Spleen (tissue), 11 donors: ENCODE results near the gene RTKN. TPM values are rescaled to one million over a fixed set of nuclear protein-coding genes. Genes with fewer than 3 reads are reported as not detected.

Experiments used
- DNase-seq: peaks from one replicate; pipeline ENCODE4 v3.0.0-alpha.2; 2020
- H3K27ac ChIP-seq, 8 donors: fragments of 200-600 bp; sonication (generic) in 7 of 8; 1 replicate in 4 of 8; 2 replicates in 4 of 8; pipeline versions ENCODE4 v1.5.0 to v1.8.0; 2016 to 2021; ENCODE audit warnings: inconsistent platforms in 4 of 8, mild to moderate bottlenecking in 4 of 8, moderate library complexity in 1 of 8
- H3K27me3 ChIP-seq, 7 donors: fragments of 200-600 bp; sonication (generic) in 6 of 7; replicated peaks in 1 of 7; 1 replicate in 4 of 7; 2 replicates in 3 of 7; pipeline versions ENCODE4 v1.5.0 to v1.8.0; 2016 to 2021; ENCODE audit warnings: inconsistent platforms in 3 of 7, mild to moderate bottlenecking in 1 of 7
- H3K36me3 ChIP-seq, 6 donors: fragments of 200-600 bp; sonication (generic) in 5 of 6; 1 replicate in 4 of 6; 2 replicates in 2 of 6; pipeline versions ENCODE4 v1.5.0 to v1.8.0; 2016 to 2021; ENCODE audit warnings: inconsistent platforms in 2 of 6
- H3K4me1 ChIP-seq, 6 donors: fragments of 200-600 bp; sonication (generic) in 5 of 6; 1 replicate in 3 of 6; 2 replicates in 3 of 6; pipeline versions ENCODE4 v1.5.0 to v1.8.0; 2016 to 2021; ENCODE audit warnings: inconsistent platforms in 3 of 6
- H3K4me3 ChIP-seq, 8 donors: fragments of 200-600 bp; sonication (generic) in 7 of 8; 1 replicate in 4 of 8; 2 replicates in 4 of 8; pipeline versions ENCODE4 v1.5.0 to v1.8.0; 2016 to 2021; ENCODE audit warnings: inconsistent platforms in 4 of 8, mild to moderate bottlenecking in 4 of 8, moderate library complexity in 2 of 8
- H3K9me3 ChIP-seq, 8 donors: fragments of 200-600 bp; sonication (generic) in 7 of 8; 1 replicate in 4 of 8; 2 replicates in 4 of 8; pipeline versions ENCODE4 v1.5.0 to v1.8.0; 2016 to 2021; ENCODE audit warnings: inconsistent platforms in 4 of 8
- CTCF ChIP-seq, 11 experiments: fragments of 200-600 bp in 7 of 11; fragments of 450-650 bp in 4 of 11; sonication (generic) in 4 of 11; IDR thresholded peaks in 8 of 11; conservative IDR thresholded peaks in 3 of 11; 1 replicate in 7 of 11; 2 replicates in 4 of 11; pipeline versions ENCODE4 v1.4.0 to v1.8.0; 2016 to 2021; ENCODE audit warnings: antibody characterized with exemption in 11 of 11, inconsistent platforms in 4 of 11, mild to moderate bottlenecking in 1 of 11
- POLR2A ChIP-seq, 3 donors: fragments of 450-650 bp; IDR thresholded peaks; one replicate each; pipeline ENCODE4 v1.5.1; 2017; ENCODE audit warnings: antibody characterized with exemption in 3 of 3, mild to moderate bottlenecking in 1 of 3
- POLR2AphosphoS5 ChIP-seq, 3 donors: sonication (generic); formaldehyde crosslinking; IDR thresholded peaks; one replicate each; pipeline ENCODE4 v1.5.1; 2017; ENCODE audit warnings: antibody characterized with exemption in 3 of 3
- WGBS, 5 donors: extraction: QIAGEN DNeasy Blood & Tissue Kit in 3 of 5; methylation state at CpG; one replicate each; pipeline versions ENCODE4 v1.1.5 to v1.1.7; 2013 to 2018; 5-methylcytosine and 5-hydroxymethylcytosine counted together
- intact Hi-C: fragments of 100-400 bp; cut with DNase I; formaldehyde crosslinking; loops from one replicate; pipeline ENCODE4 v1.15.0; 2023; ENCODE audit warnings: low total_unique reads
- polyA plus RNA-seq, 3 donors: library from polyadenylated mRNA; stranded (reverse); fragments of 200-250 nt; gene quantifications; one replicate each; pipeline ENCODE4 v1.2.1, GENCODE V29; 2013
- total RNA-seq, 7 donors: library from RNA; depleted of rRNA in 3 of 7; stranded (reverse); fragments of >200 nt in 3 of 7; fragmentation: NEBNext Ultra II Directional in 4 of 7; extraction: Animal tissue kit (Norgen Biotek cat#: 25700) in 4 of 7; gene quantifications; one replicate each; pipeline versions ENCODE4 v1.1.0 to v1.2.1, GENCODE V29; 2016 to 2021
- donor health status: healthy with polysubstance abuse.
- donor health status: DM: no; HTN: no; CAD: no; lungs with moderate emphysema.
- donor health status: DM: no; HTN: no; CAD: no.
- donor health status: Bipolar disorder and iron deficiency.
- donor health status: healthy.
- donor health status: DM: no; HTN: no; CAD: no.
- donor health status: DM: yes; HTN: yes; CAD: no.

RTKN gene
- total and polyA plus RNA-seq, 10 donors = 3.2 to 11.1 (median 7.1) TPM

GRCh38 chr2:74430502-74430901 is 11.2 kb downstream of the RTKN start:
- no peak overlapping the region for H3K4me3 ChIP-seq
- H3K4me1 ChIP-seq = peaks cover 0 to 10% (median 0%) of the 10 kb centered on the region in 6 donors
- TF ChIP-seq POLR2A (IDR thresholded peaks at IDR 0.05) (no peak), CTCF (IDR thresholded peaks at IDR 0.05 in 8 of 11, conservative IDR thresholded peaks at IDR 0.05 in 3 of 11) (no peak), POLR2AphosphoS5 (IDR thresholded peaks at IDR 0.05) (no peak)
- no peaks in the 10 kb centered on the region for H3K9me3 ChIP-seq
- DNase-seq = peak; percentile 49
- no peak overlapping the region for H3K27ac ChIP-seq
- WGBS, 5 donors = 84 to 93% (median 90%) methylated on average over 8 to 11 of the region's 11 CpGs
- H3K36me3 ChIP-seq = peaks cover 0 to 52% (median 11%) of the 10 kb centered on the region in 6 donors
- intact Hi-C loops = no loop called here
- H3K27me3 ChIP-seq = no peaks in the 10 kb centered on the region

GRCh38 chr2:74429487-74430451 is 12.0 kb downstream of the RTKN start:
- peaks cover 0 to 59% (median 15%) of the 10 kb centered on the region in 6 donors for H3K36me3 ChIP-seq
- H3K4me1 ChIP-seq = peaks cover 0 to 17% (median 3%) of the 10 kb centered on the region in 6 donors
- DNase-seq = peak; percentile 23
- H3K9me3 ChIP-seq = no peaks in the 10 kb centered on the region
- H3K4me3 ChIP-seq = no peak overlapping the region
- TF ChIP-seq CTCF (IDR thresholded peaks at IDR 0.05 in 8 of 11, conservative IDR thresholded peaks at IDR 0.05 in 3 of 11) = no peak
- no peak for TF ChIP-seq POLR2A (IDR thresholded peaks at IDR 0.05)
- TF ChIP-seq POLR2AphosphoS5 (IDR thresholded peaks at IDR 0.05) = no peak
- 83 to 94% (median 91%) methylated on average over 10 to 18 of the region's 18 CpGs for WGBS, 5 donors
- intact Hi-C loops = no loop called here
- no peaks in the 10 kb centered on the region for H3K27me3 ChIP-seq
- H3K27ac ChIP-seq = no peak overlapping the region

GRCh38 chr2:74428675-74429074 is 13.1 kb downstream of the RTKN start:
- DNase-seq = peak; percentile 51
- no peak for TF ChIP-seq CTCF (IDR thresholded peaks at IDR 0.05 in 8 of 11, conservative IDR thresholded peaks at IDR 0.05 in 3 of 11)
- Histone ChIP-seq H3K27me3 (no peaks in the 10 kb centered on the region), H3K9me3 (no peaks in the 10 kb centered on the region), H3K36me3 (peaks cover 0 to 61% (median 15%) of the 10 kb centered on the region in 6 donors), H3K4me3 (no peak overlapping the region), H3K4me1 (peaks cover 0 to 17% (median 3%) of the 10 kb centered on the region in 6 donors), H3K27ac (no peak overlapping the region)
- intact Hi-C loops = no loop called here
- 89 to 95% (median 92%) methylated on average over 5 of the region's 5 CpGs for WGBS, 5 donors

GRCh38 chr2:74427551-74427950 is 14.2 kb downstream of the RTKN start:
- intact Hi-C loops = no loop called here

More at GRCh38 chr2:74427551-74427950, 14.2 kb downstream of the RTKN start:
- Histone ChIP-seq H3K9me3 (no peaks in the 10 kb centered on the region), H3K4me3 (no peak overlapping the region), H3K27me3 (no peaks in the 10 kb centered on the region), H3K36me3 (peaks cover 0 to 61% (median 15%) of the 10 kb centered on the region in 6 donors), H3K4me1 (peaks cover 0 to 17% (median 3%) of the 10 kb centered on the region in 6 donors), H3K27ac (no peak overlapping the region)
- peak; percentile 53 for DNase-seq
- TF ChIP-seq CTCF (IDR thresholded peaks at IDR 0.05 in 8 of 11, conservative IDR thresholded peaks at IDR 0.05 in 3 of 11) (no peak), POLR2AphosphoS5 (IDR thresholded peaks at IDR 0.05) (no peak), POLR2A (IDR thresholded peaks at IDR 0.05) (no peak)
- WGBS, 5 donors = 84 to 95% (median 89%) methylated on average over 3 of the region's 3 CpGs
